OCI-LY7 (cell line): Measurements from ENCODE around the gene IL15. TPM values are rescaled to one million over a fixed set of nuclear protein-coding genes. Genes with fewer than 3 reads are reported as not detected.

Source experiments
- BruUV-seq: library from RNA; stranded (reverse); fragments of 400-500 nt; replicated peaks from 2 replicates; lab custom pipeline; 2021; lab: Mats Ljungman, UMichigan
- CTCF ChIA-PET: fragments of 300-600 bp; sonication (Branson Sonifier 250); formaldehyde crosslinking; loops from one replicate; lab custom pipeline; 2022; ENCODE audit warnings: antibody characterized with exemption; ENCODE audit not compliant: unreplicated experiment; lab: Charles Lee
- POLR2A ChIA-PET: fragments of 300-600 bp; sonication (Branson Sonifier 250); formaldehyde crosslinking; loops from one replicate; lab custom pipeline; 2022; ENCODE audit warnings: antibody characterized with exemption; lab: Charles Lee
- DNase-seq: peaks from one replicate; pipeline ENCODE4 v3.0.0-alpha.2; 2015; ENCODE audit warnings: low spot score
- H2AFZ ChIP-seq: fragments of 200-600 bp; sonication (generic), shearing (Covaris generic); 2 replicates; pipeline ENCODE4 v1.6.1; 2014; ENCODE audit warnings: mild to moderate bottlenecking, antibody characterized with exemption, low read length, moderate library complexity
- H3K27ac ChIP-seq: fragments of 200-600 bp; sonication (generic); 2 replicates; pipeline ENCODE4 v1.5.1; 2014; ENCODE audit warnings: mixed run types, low read depth, mild to moderate bottlenecking, moderate library complexity, low read length, inconsistent platforms; ENCODE audit not compliant: poor library complexity, severe bottlenecking
- H3K36me3 ChIP-seq: fragments of 200-600 bp; sonication (generic); 2 replicates; pipeline ENCODE4 v1.6.1; 2014; ENCODE audit warnings: mild to moderate bottlenecking, antibody characterized with exemption, low read length, moderate library complexity, mixed read lengths; ENCODE audit not compliant: insufficient read depth
- H3K4me1 ChIP-seq: fragments of 200-600 bp; sonication (generic); 2 replicates; pipeline ENCODE4 v1.5.1; 2014; ENCODE audit warnings: mild to moderate bottlenecking, low read length; ENCODE audit not compliant: insufficient read depth, poor library complexity, severe bottlenecking
- H3K4me2 ChIP-seq: fragments of 200-600 bp; sonication (generic); 2 replicates; pipeline ENCODE4 v1.6.1; 2014; ENCODE audit warnings: mild to moderate bottlenecking, low read length
- H3K4me3 ChIP-seq: fragments of 200-600 bp; sonication (generic); 2 replicates; pipeline ENCODE4 v1.5.1; 2014; ENCODE audit warnings: mild to moderate bottlenecking, low read depth, low read length; ENCODE audit not compliant: poor library complexity, severe bottlenecking
- H3K79me2 ChIP-seq: fragments of 200-600 bp; sonication (generic); 2 replicates; pipeline ENCODE4 v1.6.1; 2016; ENCODE audit warnings: low read depth, mild to moderate bottlenecking, low read length, moderate library complexity, mixed read lengths; ENCODE audit not compliant: insufficient read depth
- H3K9me2 ChIP-seq: fragments of 200-600 bp; sonication (generic); 2 replicates; pipeline ENCODE4 v1.6.1; 2016; ENCODE audit warnings: mild to moderate bottlenecking, low read length, mixed read lengths; ENCODE audit not compliant: insufficient read depth
- H3K9me3 ChIP-seq: fragments of 200-600 bp; sonication (generic); 2 replicates; pipeline ENCODE4 v1.6.1; 2014; ENCODE audit warnings: mild to moderate bottlenecking, mixed run types, low read length, mixed read lengths
- H4K20me1 ChIP-seq: fragments of 200-600 bp; sonication (generic); 2 replicates; pipeline ENCODE4 v1.6.1; 2014; ENCODE audit warnings: mild to moderate bottlenecking, antibody characterized with exemption, low read length, moderate library complexity, mixed read lengths; ENCODE audit not compliant: insufficient read depth
- CTCF ChIP-seq: fragments of 200-600 bp; sonication (generic); conservative IDR thresholded peaks from 2 replicates; pipeline ENCODE4 v1.5.1; 2014; ENCODE audit warnings: mild to moderate bottlenecking, antibody characterized with exemption, low read length, moderate library complexity, mixed read lengths
- EZH2phosphoT487 ChIP-seq: fragments of 200-600 bp; sonication (generic); IDR thresholded peaks from 2 replicates; pipeline ENCODE4 v1.6.1; 2018; ENCODE audit warnings: low read depth, borderline replicate concordance, mild to moderate bottlenecking, mixed run types, antibody characterized with exemption, low read length, moderate library complexity, mixed read lengths
- intact Hi-C: fragments of 100-400 bp; cut with micrococcal nuclease; formaldehyde crosslinking; loops from one replicate; pipeline ENCODE4 v1.10.0; 2022; ENCODE audit not compliant: unreplicated experiment
- total RNA-seq, 2 experiments: library from RNA; depleted of rRNA in 1 of 2; stranded (reverse); fragments of >200 nt in 1 of 2; shearing (Covaris generic) in 1 of 2; gene quantifications; 2 replicates each; pipeline ENCODE4 v1.2.3, GENCODE V29; 2014 to 2022

IL15 gene
- total RNA-seq, 2 experiments from 2014 or later = not detected

- no peak overlapping the region for H3K4me2 ChIP-seq
- no peak for DNase-seq
- TF ChIP-seq CTCF (no peak), EZH2phosphoT487 (no peak)
- H4K20me1 ChIP-seq = no peaks in the 10 kb centered on the region
- no peaks in the 10 kb centered on the region for H3K9me2 ChIP-seq
- no peaks in the 10 kb centered on the region for H3K9me3 ChIP-seq
- H3K36me3 ChIP-seq = no peaks in the 10 kb centered on the region
- ChIA-PET POLR2A (no interaction called here), CTCF (no interaction called here)
- H3K4me3 ChIP-seq = no peak overlapping the region
- intact Hi-C loops = no loop called here
- no TSS peak for BruUV-seq
- no peak overlapping the region for H3K27ac ChIP-seq
- no peaks in the 10 kb centered on the region for H3K79me2 ChIP-seq
- H3K4me1 ChIP-seq = no peaks in the 10 kb centered on the region
- H2AFZ ChIP-seq = no peak overlapping the region
Measured at GRCh38 chr4:141620715-141621114, 15.7 kb upstream of the IL15 start.

GRCh38 chr4:141625023-141625422, 11.4 kb upstream of the IL15 start:
- no peak overlapping the region for H3K4me3 ChIP-seq
- no TSS peak for BruUV-seq
- no peak for DNase-seq
- no peaks in the 10 kb centered on the region for H3K9me2 ChIP-seq
- no peaks in the 10 kb centered on the region for H3K4me1 ChIP-seq
- H3K79me2 ChIP-seq = no peaks in the 10 kb centered on the region
- ChIA-PET POLR2A (no interaction called here), CTCF (no interaction called here)
- no peaks in the 10 kb centered on the region for H4K20me1 ChIP-seq
- no peak overlapping the region for H3K27ac ChIP-seq
- no peak overlapping the region for H2AFZ ChIP-seq
- intact Hi-C loops = no loop called here
- no peaks in the 10 kb centered on the region for H3K9me3 ChIP-seq
- no peaks in the 10 kb centered on the region for H3K36me3 ChIP-seq
- TF ChIP-seq CTCF (no peak), EZH2phosphoT487 (no peak)
- no peak overlapping the region for H3K4me2 ChIP-seq

GRCh38 chr4:141630854-141631253, 5.5 kb upstream of the IL15 start:
- BruUV-seq = no TSS peak
- no peak overlapping the region for H3K27ac ChIP-seq
- CTCF ChIA-PET = no interaction called here
- DNase-seq = no peak
- no peaks in the 10 kb centered on the region for H3K4me1 ChIP-seq
- intact Hi-C loops = no loop called here
- no peak overlapping the region for H3K4me2 ChIP-seq
- no peaks in the 10 kb centered on the region for H3K9me2 ChIP-seq
- POLR2A ChIA-PET = no interaction called here
- TF ChIP-seq EZH2phosphoT487 = no peak
- TF ChIP-seq CTCF = no peak
- H4K20me1 ChIP-seq = no peaks in the 10 kb centered on the region
- no peaks in the 10 kb centered on the region for H3K9me3 ChIP-seq
- H3K79me2 ChIP-seq = no peaks in the 10 kb centered on the region
- H2AFZ ChIP-seq = no peak overlapping the region
- no peak overlapping the region for H3K4me3 ChIP-seq
- H3K36me3 ChIP-seq = no peaks in the 10 kb centered on the region
